Measurements from ENCODE around the gene ST6GALNAC4. TPM values are rescaled to one million over a fixed set of nuclear protein-coding genes. Genes with fewer than 3 reads are reported as not detected.
A peak's percentile ranks its signal among the peaks of the same experiment; 100 is the strongest.

Gene ST6GALNAC4
- total RNA-seq, 4 donors from 2014 or later, result 25.2 to 49.7 (median 31.7) TPM

DNA sequence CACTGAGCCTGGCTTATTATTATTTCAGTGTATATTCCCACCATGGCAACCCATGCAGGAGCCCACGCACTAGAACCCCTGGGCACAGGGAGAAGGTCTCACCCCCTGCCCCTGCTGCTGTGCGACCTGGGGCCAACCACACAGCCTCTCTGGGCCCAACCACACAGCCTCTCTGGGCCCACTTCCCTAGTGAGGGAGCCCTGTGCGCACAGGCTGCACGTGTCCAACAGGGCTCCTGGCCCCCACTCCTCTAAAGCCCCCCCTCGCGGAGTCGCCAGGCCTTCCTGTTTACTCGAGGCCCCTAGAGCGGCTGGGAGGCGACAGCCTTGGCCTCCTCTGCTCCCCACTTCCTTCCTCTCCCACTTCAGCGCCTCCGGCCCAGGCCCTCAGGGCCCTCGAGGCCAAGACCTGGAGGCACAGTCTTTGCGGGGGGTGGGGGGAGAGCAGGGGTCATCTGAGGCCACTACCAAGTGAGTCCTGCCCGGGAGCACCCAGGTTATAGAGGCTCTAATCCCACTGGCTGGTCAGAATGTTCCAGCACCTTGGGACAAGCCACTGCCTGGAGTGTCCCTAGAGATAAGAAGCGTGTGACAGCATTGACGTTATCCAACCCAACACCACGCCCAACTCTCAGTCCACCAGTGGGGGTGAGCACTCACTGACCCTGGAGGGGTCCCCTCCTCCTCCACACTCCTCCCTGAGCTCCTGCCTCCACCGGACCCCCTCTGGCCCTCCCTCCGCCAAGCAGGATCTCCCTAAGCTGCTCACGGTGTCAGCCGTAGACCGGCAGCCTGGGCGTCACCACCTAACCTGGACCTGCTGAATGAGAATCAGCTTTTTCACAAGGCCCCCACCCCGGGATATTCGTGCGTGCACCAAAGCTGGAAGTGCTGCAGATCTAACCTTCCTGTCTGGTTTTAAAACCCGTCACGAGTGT is 54.5 kb downstream of the ST6GALNAC4 start:
- ATAC-seq, result peak; percentile 78
- H3K27ac ChIP-seq, result peak overlapping the region in 3 of 4 donors; percentile 61 to 71 (median 68)
- H3K27me3 ChIP-seq, result no peaks in the 10 kb centered on the region
- TF ChIP-seq POLR2A (IDR thresholded peaks at IDR 0.05) (no peak), POLR2AphosphoS5 (IDR thresholded peaks at IDR 0.05) (no peak), EP300 (IDR thresholded peaks at IDR 0.05) (no peak)
- TF ChIP-seq, protein P1, sequence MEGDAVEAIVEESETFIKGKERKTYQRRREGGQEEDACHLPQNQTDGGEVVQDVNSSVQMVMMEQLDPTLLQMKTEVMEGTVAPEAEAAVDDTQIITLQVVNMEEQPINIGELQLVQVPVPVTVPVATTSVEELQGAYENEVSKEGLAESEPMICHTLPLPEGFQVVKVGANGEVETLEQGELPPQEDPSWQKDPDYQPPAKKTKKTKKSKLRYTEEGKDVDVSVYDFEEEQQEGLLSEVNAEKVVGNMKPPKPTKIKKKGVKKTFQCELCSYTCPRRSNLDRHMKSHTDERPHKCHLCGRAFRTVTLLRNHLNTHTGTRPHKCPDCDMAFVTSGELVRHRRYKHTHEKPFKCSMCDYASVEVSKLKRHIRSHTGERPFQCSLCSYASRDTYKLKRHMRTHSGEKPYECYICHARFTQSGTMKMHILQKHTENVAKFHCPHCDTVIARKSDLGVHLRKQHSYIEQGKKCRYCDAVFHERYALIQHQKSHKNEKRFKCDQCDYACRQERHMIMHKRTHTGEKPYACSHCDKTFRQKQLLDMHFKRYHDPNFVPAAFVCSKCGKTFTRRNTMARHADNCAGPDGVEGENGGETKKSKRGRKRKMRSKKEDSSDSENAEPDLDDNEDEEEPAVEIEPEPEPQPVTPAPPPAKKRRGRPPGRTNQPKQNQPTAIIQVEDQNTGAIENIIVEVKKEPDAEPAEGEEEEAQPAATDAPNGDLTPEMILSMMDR (IDR thresholded peaks at IDR 0.05), result no peak
- no peaks in the 10 kb centered on the region for H3K9me3 ChIP-seq
- WGBS, 2 donors (ENCODE audit: low coverage in 1 of 2), result 59 to 67% methylated on average over 2 to 3 of the region's 29 CpGs
- no peak overlapping the region for H3K4me3 ChIP-seq
- peaks cover 0 to 8% of the 10 kb centered on the region in 2 donors for H3K36me3 ChIP-seq
- peaks cover 0 to 57% (median 16%) of the 10 kb centered on the region in 3 donors for H3K4me1 ChIP-seq

DNA sequence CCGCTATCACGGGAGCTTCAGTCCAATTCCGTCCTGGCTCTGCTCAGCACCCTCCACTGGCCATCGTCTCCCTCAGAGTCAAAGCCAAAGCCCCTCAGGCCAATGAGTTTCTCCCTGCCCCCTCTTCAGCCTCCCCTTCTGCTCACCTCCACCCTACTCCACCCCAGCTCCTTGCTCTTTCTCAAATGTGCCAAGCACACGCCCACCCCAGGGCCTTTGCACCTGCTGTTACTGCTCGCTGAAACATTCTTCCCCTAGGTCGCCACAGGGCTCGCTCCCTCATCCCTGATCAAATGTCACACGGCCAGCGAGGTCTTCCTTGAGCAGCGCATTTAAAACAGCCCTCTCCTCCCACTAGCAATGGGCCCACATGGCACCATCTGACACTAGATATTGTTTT is 56.1 kb downstream of the ST6GALNAC4 start:
- H3K27ac ChIP-seq, result peak overlapping the region in 1 of 4 donors; percentile 68
- TF ChIP-seq, protein P1 (IDR thresholded peaks at IDR 0.05), result no peak
- TF ChIP-seq POLR2A (IDR thresholded peaks at IDR 0.05), result no peak
- TF ChIP-seq POLR2AphosphoS5 (IDR thresholded peaks at IDR 0.05), result no peak
- TF ChIP-seq EP300 (IDR thresholded peaks at IDR 0.05), result no peak
- no peaks in the 10 kb centered on the region for H3K27me3 ChIP-seq
- no peaks in the 10 kb centered on the region for H3K36me3 ChIP-seq
- ATAC-seq, result no peak
- no peak overlapping the region for H3K4me3 ChIP-seq
- H3K4me1 ChIP-seq, result peaks cover 0 to 70% (median 16%) of the 10 kb centered on the region in 3 donors
- H3K9me3 ChIP-seq, result no peaks in the 10 kb centered on the region
- 88 to 92% methylated on average over 4 to 6 of the region's 11 CpGs for WGBS, 2 donors (ENCODE audit: low coverage in 1 of 2)

DNA sequence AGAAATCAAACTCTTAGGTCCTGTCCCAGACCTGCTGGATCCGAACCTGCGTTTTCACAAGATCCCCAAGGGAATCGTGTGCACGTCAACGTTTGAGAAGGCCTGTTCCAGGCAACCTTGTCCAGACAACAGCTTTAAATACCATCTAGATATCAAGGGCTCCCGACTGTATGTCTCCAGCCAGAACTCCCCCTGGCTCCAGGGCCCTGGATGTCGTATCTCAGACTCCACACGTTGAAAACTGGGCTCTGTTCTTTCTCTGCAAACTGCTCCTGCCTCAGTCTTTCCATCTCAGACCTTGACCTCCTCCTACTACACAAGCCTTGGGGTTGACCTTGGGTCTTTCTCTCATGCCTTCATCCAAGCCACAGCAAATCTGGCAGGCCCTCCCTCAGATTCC is 56.6 kb downstream of the ST6GALNAC4 start:
- no peak overlapping the region for H3K27ac ChIP-seq
- no peaks in the 10 kb centered on the region for H3K9me3 ChIP-seq
- H3K4me1 ChIP-seq, result peaks cover 0 to 75% (median 16%) of the 10 kb centered on the region in 3 donors
- H3K4me3 ChIP-seq, result no peak overlapping the region
- no peak for TF ChIP-seq POLR2AphosphoS5 (IDR thresholded peaks at IDR 0.05)
- TF ChIP-seq, protein P1 (IDR thresholded peaks at IDR 0.05), result no peak
- TF ChIP-seq POLR2A (IDR thresholded peaks at IDR 0.05), result no peak
- no peak for TF ChIP-seq EP300 (IDR thresholded peaks at IDR 0.05)
- ATAC-seq, result no peak
- no peaks in the 10 kb centered on the region for H3K27me3 ChIP-seq
- no peaks in the 10 kb centered on the region for H3K36me3 ChIP-seq
- 42 to 89% methylated on average over 5 to 7 of the region's 8 CpGs for WGBS, 2 donors (ENCODE audit: low coverage in 1 of 2)

DNA sequence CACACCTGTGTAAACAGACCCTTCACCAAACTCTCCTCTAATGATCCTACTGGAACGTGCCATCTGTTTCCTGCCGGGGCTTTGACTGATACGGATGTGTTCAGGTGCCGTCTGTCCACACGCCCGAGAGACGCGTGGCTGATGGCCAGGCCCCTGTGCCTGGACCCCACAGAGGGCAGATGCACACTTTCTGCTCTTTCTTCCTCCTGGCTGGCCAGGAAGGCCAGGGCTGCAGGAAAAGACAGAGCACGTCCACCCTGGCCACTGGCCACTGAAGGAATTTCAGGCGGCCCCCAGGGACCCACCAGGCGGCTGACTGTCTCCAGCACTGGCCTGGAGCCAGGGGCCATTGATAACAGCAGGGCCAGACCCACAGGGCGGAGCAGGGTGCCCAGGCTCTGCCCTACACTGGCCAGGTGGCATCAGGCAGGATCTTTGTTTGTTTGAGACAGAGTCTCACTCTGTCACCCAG is 58.8 kb downstream of the ST6GALNAC4 start:
- WGBS, 2 donors (ENCODE audit: low coverage in 1 of 2), result 50% methylated on average over 2 of the region's 12 CpGs

More for the DNA sequence above, 58.8 kb downstream of the ST6GALNAC4 start:
- H3K36me3 ChIP-seq, result no peaks in the 10 kb centered on the region
- no peak overlapping the region for H3K4me3 ChIP-seq
- peak; percentile 17 for ATAC-seq
- no peaks in the 10 kb centered on the region for H3K9me3 ChIP-seq
- no peak for TF ChIP-seq POLR2AphosphoS5 (IDR thresholded peaks at IDR 0.05)
- no peak for TF ChIP-seq POLR2A (IDR thresholded peaks at IDR 0.05)
- TF ChIP-seq, protein P1 (IDR thresholded peaks at IDR 0.05), result no peak
- TF ChIP-seq EP300 (IDR thresholded peaks at IDR 0.05), result no peak
- no peaks in the 10 kb centered on the region for H3K27me3 ChIP-seq
- peaks cover 0 to 87% (median 24%) of the 10 kb centered on the region in 3 donors for H3K4me1 ChIP-seq
- H3K27ac ChIP-seq, result peak overlapping the region in 3 of 4 donors; percentile 7 to 54 (median 14)

Small RNA genes lying within 50 kb of the gene (small RNA-seq; reads per million reads assigned to genes)
- gene MIR4672, result 0 reads per million in 4 donors

Other genes starting within 250 kb of the ST6GALNAC4 start
- under 1 TPM in 1 of 4 donors, not detected in 3; 0.31 TPM for gene CFAP157, start 210.1 kb downstream of the ST6GALNAC4 start, total RNA-seq
- 10 to 100 TPM in 3 of 4 donors, 1 to 10 TPM in 1; 8.7 to 19.3 (median 16.8) TPM for gene PTRH1, start 201.4 kb downstream of the ST6GALNAC4 start, total RNA-seq
- gene TTC16, start 201.0 kb downstream of the ST6GALNAC4 start, total RNA-seq, result not detected
- 1 to 10 TPM; 5.9 to 8.9 (median 7.6) TPM for gene TOR2A, start 181.7 kb downstream of the ST6GALNAC4 start, total RNA-seq
- gene SH2D3C, start 138.4 kb downstream of the ST6GALNAC4 start, total RNA-seq, result 10 to 100 TPM in 1 of 4 donors, 1 to 10 TPM in 3; 6.1 to 12.1 (median 8.5) TPM
- gene CDK9, start 131.0 kb downstream of the ST6GALNAC4 start, total RNA-seq, result 10 to 100 TPM; 81.8 to 92.8 (median 86.5) TPM
- gene FPGS, start 114.2 kb downstream of the ST6GALNAC4 start, total RNA-seq, result 10 to 100 TPM; 42.5 to 91.4 (median 63.2) TPM
- 10 to 100 TPM; 21.3 to 76.5 (median 48.0) TPM for gene ENG, start 62.4 kb downstream of the ST6GALNAC4 start, total RNA-seq
- 10 to 100 TPM; 46.7 to 73.9 (median 49.7) TPM for gene AK1, start 39.4 kb downstream of the ST6GALNAC4 start, total RNA-seq
- 100 to 1,000 TPM; 112 to 146 (median 132) TPM for gene ST6GALNAC6, start 17.4 kb downstream of the ST6GALNAC4 start, total RNA-seq
- 1 to 10 TPM in 2 of 4 donors, under 1 TPM in 1, not detected in 1; 0.66 to 3.4 (median 3.1) TPM for gene PIP5KL1, start 13.7 kb upstream of the ST6GALNAC4 start, total RNA-seq
- gene DPM2, start 20.8 kb upstream of the ST6GALNAC4 start, total RNA-seq, result 10 to 100 TPM in 2 of 4 donors, 1 to 10 TPM in 2; 8.9 to 15.0 (median 11.2) TPM
- 10 to 100 TPM in 3 of 4 donors, 1 to 10 TPM in 1; 7.0 to 22.0 (median 16.3) TPM for gene EEIG1, start 63.9 kb upstream of the ST6GALNAC4 start, total RNA-seq
- gene NAIF1, start 150.3 kb upstream of the ST6GALNAC4 start, total RNA-seq, result 10 to 100 TPM in 1 of 4 donors, 1 to 10 TPM in 3; 5.3 to 11.4 (median 8.6) TPM
- 10 to 100 TPM; 16.1 to 64.1 (median 18.3) TPM for gene SLC25A25, start 151.2 kb upstream of the ST6GALNAC4 start, total RNA-seq
- gene PTGES2, start 210.7 kb upstream of the ST6GALNAC4 start, total RNA-seq, result 10 to 100 TPM; 46.1 to 85.8 (median 57.5) TPM
- gene LCN2, start 232.4 kb upstream of the ST6GALNAC4 start, total RNA-seq, result 100 to 1,000 TPM in 1 of 4 donors, 1 to 10 TPM in 1, under 1 TPM in 1, not detected in 1; 0.58 to 222 (median 1.4) TPM
- 100 to 1,000 TPM; 139 to 165 (median 145) TPM for gene BBLN, start 243.2 kb upstream of the ST6GALNAC4 start, total RNA-seq